ENCODE results near the gene PDE4D. TPM values are rescaled to one million over a fixed set of nuclear protein-coding genes. Genes with fewer than 3 reads are reported as not detected.
A peak's percentile ranks its signal among the peaks of the same experiment; 100 is the strongest.
"Not testable (repeated sequence)": the region's sequence is repeated elsewhere in the genome, so short reads cannot be mapped to it uniquely, and the experiment has no call there.

The PDE4D gene
- total RNA-seq, 2 donors from 2014 or later, result 207 to 300 TPM

DNA sequence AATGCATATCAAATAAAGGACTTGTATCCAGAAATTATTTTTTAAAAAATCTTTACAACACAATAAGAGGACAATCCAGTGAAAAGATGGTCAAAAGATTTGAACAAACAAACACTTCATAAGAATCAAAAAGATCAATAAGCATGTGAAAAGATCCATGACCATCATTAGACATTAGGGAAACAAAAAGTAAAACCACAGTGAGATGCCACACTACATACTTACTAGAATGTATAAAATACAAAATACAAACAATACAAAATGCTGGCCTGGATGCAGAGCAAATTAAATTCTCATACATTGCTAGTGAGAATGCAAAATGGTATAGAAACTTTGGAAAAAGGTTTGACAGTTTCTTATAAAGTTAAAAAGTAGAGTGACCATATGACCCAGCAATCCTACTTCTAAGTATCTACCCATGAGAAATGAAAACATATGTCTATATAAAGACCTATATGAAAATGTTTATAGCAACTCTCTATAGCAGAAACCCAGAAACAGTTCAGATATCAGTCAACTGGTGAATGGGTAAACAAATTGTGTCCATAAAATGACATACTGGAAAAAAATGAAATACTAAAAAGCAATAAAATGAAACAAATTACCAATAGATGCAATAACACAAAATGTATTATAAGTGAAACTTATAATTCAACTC, 884.6 kb downstream of the PDE4D start:
- Mint-ChIP-seq H3K27ac (peak overlapping the region; percentile 64), H3K36me3 (ENCODE audit: low read depth) (peaks cover 2% of the 10 kb centered on the region), H3K4me1 (peaks cover 26% of the 10 kb centered on the region), H3K27me3 (no peaks in the 10 kb centered on the region), H3K4me3 (no peak overlapping the region)
- no peaks in the 10 kb centered on the region for H3K9me3 ChIP-seq (ENCODE audit: control insufficient read depth, low read length, poor library complexity, severe bottlenecking)
- DNase-seq (no peak), ATAC-seq (no peak)

- Mint-ChIP-seq H3K4me3 (no peak overlapping the region), H3K27ac (peak overlapping the region; percentile 6), H3K36me3 (ENCODE audit: low read depth) (peaks cover 6% of the 10 kb centered on the region), H3K4me1 (peaks cover 35% of the 10 kb centered on the region), H3K27me3 (no peaks in the 10 kb centered on the region)
- H3K9me3 ChIP-seq (ENCODE audit: control insufficient read depth, low read length, poor library complexity, severe bottlenecking), result no peaks in the 10 kb centered on the region
- DNase-seq (no peak), ATAC-seq (no peak)
Measured at GRCh38 chr5:59007460-59008063, 886.0 kb downstream of the PDE4D start.

DNA sequence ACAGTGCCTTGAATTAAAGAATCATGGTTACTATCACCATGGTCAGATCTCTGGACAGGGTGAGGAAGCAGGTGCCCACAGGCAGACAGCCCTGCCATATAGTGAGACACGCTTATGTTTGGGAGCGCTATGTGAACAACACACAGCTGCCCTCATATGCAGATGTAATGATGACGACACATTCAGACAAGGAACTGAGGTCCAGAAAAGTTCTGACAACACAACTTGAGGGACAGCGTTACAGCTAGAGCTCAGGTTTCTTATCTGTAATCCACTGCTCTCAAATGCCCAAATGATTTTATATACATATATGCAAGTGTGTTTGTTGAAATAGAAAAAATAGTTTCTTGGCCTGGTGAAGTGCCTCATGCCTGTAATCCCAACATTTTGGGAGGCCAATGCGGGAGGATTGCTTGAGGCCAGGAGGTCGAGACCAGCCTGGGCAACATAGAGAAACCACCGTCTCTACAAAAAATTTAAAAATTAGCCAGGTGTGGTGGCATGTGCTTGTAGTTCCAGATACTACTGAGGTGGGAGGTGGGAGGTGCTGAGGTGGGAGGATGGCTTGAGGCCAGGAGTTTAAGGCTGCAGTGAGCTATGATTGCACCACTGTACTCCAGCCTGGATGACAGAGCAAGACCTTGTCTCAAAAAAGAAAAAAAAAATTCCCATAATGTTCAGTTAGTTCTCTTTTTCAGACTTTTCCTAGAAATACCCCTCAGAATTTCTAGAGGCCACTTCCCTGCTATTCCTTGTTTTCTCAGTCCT, 887.4 kb downstream of the PDE4D start:
- no peaks in the 10 kb centered on the region for H3K9me3 ChIP-seq (ENCODE audit: control insufficient read depth, low read length, poor library complexity, severe bottlenecking)
- Mint-ChIP-seq H3K27me3 (no peaks in the 10 kb centered on the region), H3K4me3 (peak overlapping the region; percentile 52), H3K27ac (no peak overlapping the region), H3K36me3 (ENCODE audit: low read depth) (peaks cover 8% of the 10 kb centered on the region), H3K4me1 (peaks cover 49% of the 10 kb centered on the region)
- DNase-seq (no peak), ATAC-seq (peak; percentile 15)

DNA sequence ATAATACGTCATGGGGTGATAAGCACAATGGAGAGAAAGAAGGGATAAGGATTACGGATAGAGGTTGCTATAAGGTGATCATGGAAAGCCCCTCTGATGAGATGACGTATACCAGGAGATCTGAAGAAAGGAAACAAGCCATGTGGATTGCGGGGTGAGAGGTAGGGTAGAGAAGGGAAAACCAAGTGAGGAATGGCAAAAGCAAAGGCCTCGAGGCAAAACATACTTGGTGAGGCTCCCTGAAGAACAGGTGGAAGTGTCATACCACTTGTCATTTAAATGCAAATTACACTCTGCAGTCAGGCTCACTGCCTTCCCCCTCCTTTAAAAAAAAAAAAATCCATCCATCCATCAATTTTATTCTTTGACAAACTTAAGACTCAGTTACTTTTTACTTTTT, 889.9 kb downstream of the PDE4D start:
- H3K27me3 Mint-ChIP-seq, result no peaks in the 10 kb centered on the region
- DNase-seq (no peak), ATAC-seq (no peak)
- H3K9me3 ChIP-seq (ENCODE audit: control insufficient read depth, low read length, poor library complexity, severe bottlenecking), result no peaks in the 10 kb centered on the region
- H3K36me3 Mint-ChIP-seq (ENCODE audit: low read depth), result peaks cover 8% of the 10 kb centered on the region
- no peak overlapping the region for H3K4me3 Mint-ChIP-seq
- H3K4me1 Mint-ChIP-seq, result peaks cover 59% of the 10 kb centered on the region
- H3K27ac Mint-ChIP-seq, result peak overlapping the region; percentile 70

GRCh38 chr5:59003124-59003523, 890.4 kb downstream of the PDE4D start:
- Mint-ChIP-seq H3K36me3 (ENCODE audit: low read depth) (peaks cover 8% of the 10 kb centered on the region), H3K27me3 (no peaks in the 10 kb centered on the region), H3K4me1 (peaks cover 59% of the 10 kb centered on the region), H3K4me3 (peak overlapping the region; percentile 81), H3K27ac (peak overlapping the region; percentile 70)
- DNase-seq (no peak), ATAC-seq (no peak)
- no peaks in the 10 kb centered on the region for H3K9me3 ChIP-seq (ENCODE audit: control insufficient read depth, low read length, poor library complexity, severe bottlenecking)

- peak overlapping the region; percentile 82 for H3K27ac Mint-ChIP-seq
Measured at GRCh38 chr5:59002162-59002825, 891.2 kb downstream of the PDE4D start.

GRCh38 chr5:59001716-59002115, 891.8 kb downstream of the PDE4D start:
- Mint-ChIP-seq H3K36me3 (ENCODE audit: low read depth) (peaks cover 8% of the 10 kb centered on the region), H3K27ac (peak overlapping the region; percentile 82), H3K27me3 (no peaks in the 10 kb centered on the region), H3K4me3 (no peak overlapping the region), H3K4me1 (peaks cover 58% of the 10 kb centered on the region)
- DNase-seq, result no peak
- ATAC-seq, result no peak
- no peaks in the 10 kb centered on the region for H3K9me3 ChIP-seq (ENCODE audit: control insufficient read depth, low read length, poor library complexity, severe bottlenecking)

More at GRCh38 chr5:59002162-59002825, 891.2 kb downstream of the PDE4D start:
- H3K27me3 Mint-ChIP-seq, result no peaks in the 10 kb centered on the region
- peaks cover 8% of the 10 kb centered on the region for H3K36me3 Mint-ChIP-seq (ENCODE audit: low read depth)
- ATAC-seq (no peak), DNase-seq (no peak)
- no peaks in the 10 kb centered on the region for H3K9me3 ChIP-seq (ENCODE audit: control insufficient read depth, low read length, poor library complexity, severe bottlenecking)
- H3K4me3 Mint-ChIP-seq, result no peak overlapping the region
- H3K4me1 Mint-ChIP-seq, result peaks cover 59% of the 10 kb centered on the region

DNA sequence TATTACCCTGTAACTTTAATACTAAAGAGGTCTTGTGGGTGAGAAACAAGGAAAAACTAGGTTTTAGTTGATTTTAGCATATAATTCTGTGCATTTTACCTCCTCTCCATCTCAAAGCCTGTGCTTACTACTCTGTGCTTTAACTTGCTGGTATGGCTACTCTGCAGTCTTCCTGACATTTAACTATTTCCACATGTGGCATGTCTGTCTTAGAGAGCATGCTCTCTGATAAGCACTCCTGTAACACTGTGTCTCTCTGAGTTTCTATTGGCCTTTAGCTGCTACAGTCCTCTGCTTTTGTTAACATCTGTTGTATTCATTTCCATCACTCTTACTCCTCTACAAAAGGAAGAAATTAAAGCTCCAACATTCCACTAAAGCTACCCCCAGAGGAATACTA, 892.4 kb downstream of the PDE4D start:
- DNase-seq, result no peak
- Mint-ChIP-seq H3K4me3 (no peak overlapping the region), H3K27ac (peak overlapping the region; percentile 82), H3K36me3 (ENCODE audit: low read depth) (peaks cover 8% of the 10 kb centered on the region), H3K4me1 (peaks cover 53% of the 10 kb centered on the region), H3K27me3 (no peaks in the 10 kb centered on the region)
- no peaks in the 10 kb centered on the region for H3K9me3 ChIP-seq (ENCODE audit: control insufficient read depth, low read length, poor library complexity, severe bottlenecking)
- no peak for ATAC-seq

DNA sequence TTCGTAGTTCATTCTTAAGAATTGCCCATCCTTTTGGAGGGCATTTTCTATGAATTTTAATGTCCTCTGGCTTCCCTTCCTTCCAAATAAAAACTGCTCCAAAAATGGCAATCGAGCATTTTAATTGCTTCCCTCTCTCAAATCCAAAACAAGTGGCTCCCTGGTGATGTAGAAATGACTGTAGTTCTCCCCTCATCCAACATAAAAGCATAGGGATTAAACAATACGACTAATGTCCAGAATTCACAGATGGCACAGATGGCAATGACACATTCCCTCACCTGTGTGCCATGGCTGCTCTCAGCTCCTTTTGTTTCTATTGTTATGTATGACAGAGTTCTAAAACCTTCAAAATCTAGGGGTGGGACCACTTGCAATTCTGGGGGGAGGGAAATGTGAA, 893.3 kb downstream of the PDE4D start:
- H3K4me1 Mint-ChIP-seq, result peaks cover 50% of the 10 kb centered on the region
- no peak overlapping the region for H3K4me3 Mint-ChIP-seq
- H3K9me3 ChIP-seq (ENCODE audit: control insufficient read depth, low read length, poor library complexity, severe bottlenecking), result no peaks in the 10 kb centered on the region
- no peaks in the 10 kb centered on the region for H3K27me3 Mint-ChIP-seq
- peaks cover 8% of the 10 kb centered on the region for H3K36me3 Mint-ChIP-seq (ENCODE audit: low read depth)
- DNase-seq (no peak), ATAC-seq (no peak)
- H3K27ac Mint-ChIP-seq, result no peak overlapping the region

DNA sequence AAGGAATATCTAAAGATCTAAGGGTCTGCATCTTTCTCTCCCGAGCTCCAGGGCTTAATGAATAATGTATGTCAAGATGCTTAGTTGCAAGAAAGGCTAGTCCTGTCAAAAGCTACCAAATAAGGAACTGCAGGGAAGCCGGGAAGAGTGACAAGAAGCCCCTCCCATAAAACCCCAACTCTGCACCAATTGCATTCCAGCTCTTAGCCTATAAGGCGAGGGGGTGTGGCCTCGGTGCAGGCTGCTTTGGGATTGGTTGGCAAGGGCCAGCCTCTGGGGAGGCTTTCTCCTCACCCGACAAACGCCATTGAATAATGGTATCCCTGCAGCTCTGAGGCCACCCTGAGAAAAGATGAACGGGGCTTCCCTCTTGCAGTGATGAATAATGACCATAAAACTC, 893.7 kb downstream of the PDE4D start:
- H3K4me3 Mint-ChIP-seq, result peak overlapping the region; percentile 39
- peaks cover 46% of the 10 kb centered on the region for H3K4me1 Mint-ChIP-seq
- ATAC-seq (peak; percentile 31), DNase-seq (no peak)
- H3K27ac Mint-ChIP-seq, result peak overlapping the region; percentile 21
- H3K27me3 Mint-ChIP-seq, result no peaks in the 10 kb centered on the region
- H3K36me3 Mint-ChIP-seq (ENCODE audit: low read depth), result peaks cover 8% of the 10 kb centered on the region
- H3K9me3 ChIP-seq (ENCODE audit: control insufficient read depth, low read length, poor library complexity, severe bottlenecking), result no peaks in the 10 kb centered on the region

GRCh38 chr5:58998544-58998943, 895.0 kb downstream of the PDE4D start:
- peaks cover 8% of the 10 kb centered on the region for H3K36me3 Mint-ChIP-seq (ENCODE audit: low read depth)
- H3K4me3 Mint-ChIP-seq, result no peak overlapping the region
- DNase-seq, result no peak
- H3K4me1 Mint-ChIP-seq, result peaks cover 39% of the 10 kb centered on the region
- H3K27me3 Mint-ChIP-seq, result no peaks in the 10 kb centered on the region
- ATAC-seq, result no peak
- H3K27ac Mint-ChIP-seq, result no peak overlapping the region
- H3K9me3 ChIP-seq (ENCODE audit: control insufficient read depth, low read length, poor library complexity, severe bottlenecking), result no peaks in the 10 kb centered on the region

- H3K4me3 Mint-ChIP-seq, result peak overlapping the region; percentile 1
- ATAC-seq; DNase-seq; H3K27me3 Mint-ChIP-seq; H3K36me3 Mint-ChIP-seq (ENCODE audit: low read depth); H3K9me3 ChIP-seq (ENCODE audit: control insufficient read depth, low read length, poor library complexity, severe bottlenecking): not testable (repeated sequence)
- peak overlapping the region; percentile 45 for H3K27ac Mint-ChIP-seq
- peaks cover 18% of the 10 kb centered on the region for H3K4me1 Mint-ChIP-seq
Measured at GRCh38 chr5:58995779-58996178, 897.7 kb downstream of the PDE4D start.

DNA sequence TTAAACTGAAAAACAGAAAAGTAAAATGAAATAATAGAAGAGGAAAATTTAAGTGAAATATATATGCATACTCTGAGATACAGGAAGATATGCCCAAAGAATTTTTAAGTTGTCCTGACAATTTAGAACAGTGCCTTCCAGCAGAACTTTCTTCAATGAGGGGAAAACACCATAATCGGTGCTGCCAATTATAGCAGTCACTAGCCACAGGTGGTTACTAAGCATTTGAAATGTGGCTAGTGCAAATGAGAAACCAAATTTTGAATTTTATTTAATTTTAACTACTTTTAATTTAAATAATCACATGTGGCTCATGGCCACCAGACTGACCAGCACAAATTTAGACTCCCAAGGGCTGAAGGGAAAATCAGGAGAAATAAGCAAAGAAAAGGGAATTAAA, 900.1 kb downstream of the PDE4D start:
- Mint-ChIP-seq H3K27me3 (no peaks in the 10 kb centered on the region), H3K4me1 (peaks cover 10% of the 10 kb centered on the region), H3K36me3 (ENCODE audit: low read depth) (peaks cover 2% of the 10 kb centered on the region), H3K4me3 (no peak overlapping the region), H3K27ac (no peak overlapping the region)
- no peaks in the 10 kb centered on the region for H3K9me3 ChIP-seq (ENCODE audit: control insufficient read depth, low read length, poor library complexity, severe bottlenecking)
- ATAC-seq (no peak), DNase-seq (no peak)
